ENCODE measurements around the gene ABHD11.

DNA sequence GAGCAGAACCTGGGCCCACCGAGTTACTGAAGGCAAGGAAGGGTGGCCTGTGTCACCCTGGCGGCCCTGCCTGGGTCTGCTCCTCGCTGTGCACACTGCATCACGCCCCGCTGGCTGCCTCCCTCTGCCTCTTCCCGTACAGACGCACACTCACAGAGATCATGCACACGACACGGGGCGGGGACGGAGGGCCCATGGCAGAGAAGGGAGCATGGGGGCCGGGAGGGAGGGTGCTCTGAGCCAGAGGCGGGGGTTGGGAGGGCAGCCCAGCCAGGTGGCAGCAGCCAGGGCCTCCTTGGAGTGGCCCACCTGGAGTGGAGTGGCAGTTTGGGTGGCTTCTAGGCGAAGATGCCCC lies 38.6 kb downstream of the ABHD11 start:
- TF ChIP-seq, protein P1, sequence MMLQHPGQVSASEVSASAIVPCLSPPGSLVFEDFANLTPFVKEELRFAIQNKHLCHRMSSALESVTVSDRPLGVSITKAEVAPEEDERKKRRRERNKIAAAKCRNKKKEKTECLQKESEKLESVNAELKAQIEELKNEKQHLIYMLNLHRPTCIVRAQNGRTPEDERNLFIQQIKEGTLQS (IDR thresholded peaks at IDR 0.05), result no peak
- TF ChIP-seq, protein P2, sequence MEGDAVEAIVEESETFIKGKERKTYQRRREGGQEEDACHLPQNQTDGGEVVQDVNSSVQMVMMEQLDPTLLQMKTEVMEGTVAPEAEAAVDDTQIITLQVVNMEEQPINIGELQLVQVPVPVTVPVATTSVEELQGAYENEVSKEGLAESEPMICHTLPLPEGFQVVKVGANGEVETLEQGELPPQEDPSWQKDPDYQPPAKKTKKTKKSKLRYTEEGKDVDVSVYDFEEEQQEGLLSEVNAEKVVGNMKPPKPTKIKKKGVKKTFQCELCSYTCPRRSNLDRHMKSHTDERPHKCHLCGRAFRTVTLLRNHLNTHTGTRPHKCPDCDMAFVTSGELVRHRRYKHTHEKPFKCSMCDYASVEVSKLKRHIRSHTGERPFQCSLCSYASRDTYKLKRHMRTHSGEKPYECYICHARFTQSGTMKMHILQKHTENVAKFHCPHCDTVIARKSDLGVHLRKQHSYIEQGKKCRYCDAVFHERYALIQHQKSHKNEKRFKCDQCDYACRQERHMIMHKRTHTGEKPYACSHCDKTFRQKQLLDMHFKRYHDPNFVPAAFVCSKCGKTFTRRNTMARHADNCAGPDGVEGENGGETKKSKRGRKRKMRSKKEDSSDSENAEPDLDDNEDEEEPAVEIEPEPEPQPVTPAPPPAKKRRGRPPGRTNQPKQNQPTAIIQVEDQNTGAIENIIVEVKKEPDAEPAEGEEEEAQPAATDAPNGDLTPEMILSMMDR (IDR thresholded peaks at IDR 0.05; ENCODE audit: low read depth, low read length, missing input control), result no peak
- no peak for TF ChIP-seq TAF1 (conservative IDR thresholded peaks at IDR 0.05)
- TF ChIP-seq SP1 (IDR thresholded peaks at IDR 0.05), result no peak
- TF ChIP-seq, protein P3, sequence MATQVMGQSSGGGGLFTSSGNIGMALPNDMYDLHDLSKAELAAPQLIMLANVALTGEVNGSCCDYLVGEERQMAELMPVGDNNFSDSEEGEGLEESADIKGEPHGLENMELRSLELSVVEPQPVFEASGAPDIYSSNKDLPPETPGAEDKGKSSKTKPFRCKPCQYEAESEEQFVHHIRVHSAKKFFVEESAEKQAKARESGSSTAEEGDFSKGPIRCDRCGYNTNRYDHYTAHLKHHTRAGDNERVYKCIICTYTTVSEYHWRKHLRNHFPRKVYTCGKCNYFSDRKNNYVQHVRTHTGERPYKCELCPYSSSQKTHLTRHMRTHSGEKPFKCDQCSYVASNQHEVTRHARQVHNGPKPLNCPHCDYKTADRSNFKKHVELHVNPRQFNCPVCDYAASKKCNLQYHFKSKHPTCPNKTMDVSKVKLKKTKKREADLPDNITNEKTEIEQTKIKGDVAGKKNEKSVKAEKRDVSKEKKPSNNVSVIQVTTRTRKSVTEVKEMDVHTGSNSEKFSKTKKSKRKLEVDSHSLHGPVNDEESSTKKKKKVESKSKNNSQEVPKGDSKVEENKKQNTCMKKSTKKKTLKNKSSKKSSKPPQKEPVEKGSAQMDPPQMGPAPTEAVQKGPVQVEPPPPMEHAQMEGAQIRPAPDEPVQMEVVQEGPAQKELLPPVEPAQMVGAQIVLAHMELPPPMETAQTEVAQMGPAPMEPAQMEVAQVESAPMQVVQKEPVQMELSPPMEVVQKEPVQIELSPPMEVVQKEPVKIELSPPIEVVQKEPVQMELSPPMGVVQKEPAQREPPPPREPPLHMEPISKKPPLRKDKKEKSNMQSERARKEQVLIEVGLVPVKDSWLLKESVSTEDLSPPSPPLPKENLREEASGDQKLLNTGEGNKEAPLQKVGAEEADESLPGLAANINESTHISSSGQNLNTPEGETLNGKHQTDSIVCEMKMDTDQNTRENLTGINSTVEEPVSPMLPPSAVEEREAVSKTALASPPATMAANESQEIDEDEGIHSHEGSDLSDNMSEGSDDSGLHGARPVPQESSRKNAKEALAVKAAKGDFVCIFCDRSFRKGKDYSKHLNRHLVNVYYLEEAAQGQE (IDR thresholded peaks at IDR 0.05), result no peak
- TF ChIP-seq HNF4G (IDR thresholded peaks at IDR 0.05), result no peak
- TF ChIP-seq YY1 (IDR thresholded peaks at IDR 0.05), result no peak
- TF ChIP-seq, protein P4, sequence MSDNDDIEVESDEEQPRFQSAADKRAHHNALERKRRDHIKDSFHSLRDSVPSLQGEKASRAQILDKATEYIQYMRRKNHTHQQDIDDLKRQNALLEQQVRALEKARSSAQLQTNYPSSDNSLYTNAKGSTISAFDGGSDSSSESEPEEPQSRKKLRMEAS (IDR thresholded peaks at IDR 0.05), result no peak
- no peak for TF ChIP-seq EGR1 (IDR thresholded peaks at IDR 0.05; ENCODE audit: low read depth in 2 of 2)
- TF ChIP-seq JUND (IDR thresholded peaks at IDR 0.05), result no peak
- no peak for TF ChIP-seq RAD21 (IDR thresholded peaks at IDR 0.05)
- TF ChIP-seq FOXA2 (IDR thresholded peaks at IDR 0.05), result no peak

All from liver (tissue), 3 donors.